Measurements from ENCODE around the gene SP9. TPM values are rescaled to one million over a fixed set of nuclear protein-coding genes. Genes with fewer than 3 reads are reported as not detected.

The SP9 gene
- total RNA-seq, 1 experiment from 2014 or later, result not detected

- no peak overlapping the region for H4K91ac ChIP-seq (ENCODE audit: insufficient read length, low read depth, low read length)
- no peak overlapping the region for H3K23ac ChIP-seq (ENCODE audit: insufficient read length, low read depth, low read length)
- no peak overlapping the region for H3K9ac ChIP-seq (ENCODE audit: extremely low read depth, insufficient read length, low read length)
- WGBS (ENCODE audit: extremely low coverage, insufficient read length, low lambda C conversion rate), result no CpG with 5 or more reads among the region's 11 CpGs
- H3K4ac ChIP-seq (ENCODE audit: low read depth, low read length), result no peak overlapping the region
- no peak overlapping the region for H2BK5ac ChIP-seq (ENCODE audit: insufficient read length, low read length)
- no peak overlapping the region for H2BK12ac ChIP-seq (ENCODE audit: insufficient read length, low read depth, low read length)
- H2BK15ac ChIP-seq (ENCODE audit: low read depth, low read length), result no peak overlapping the region
- H3K27me3 ChIP-seq (ENCODE audit: insufficient read depth, low read length), result peaks cover 89% of the 10 kb centered on the region
- H3K14ac ChIP-seq (ENCODE audit: insufficient read depth, low read length), result no peak overlapping the region
- H3K27me3 Mint-ChIP-seq (ENCODE audit: low read depth), result peaks cover 99% of the 10 kb centered on the region
- H2AFZ ChIP-seq (ENCODE audit: low read length), result no peak overlapping the region
- H3K4me3 Mint-ChIP-seq, result peak overlapping the region in 1 of 2 experiments; percentile 76; a peak in 1 of 5 replicates
- H2BK120ac ChIP-seq (ENCODE audit: low read depth, low read length, poor library complexity, severe bottlenecking), result no peak overlapping the region
- H3K27ac ChIP-seq (ENCODE audit: insufficient read length, low read depth, low read length), result no peak overlapping the region
- H3K56ac ChIP-seq (ENCODE audit: insufficient read length, low read depth, low read length), result no peak overlapping the region
- H4K8ac ChIP-seq (replicated peaks; ENCODE audit: insufficient read length, low read depth, low read length), result no peak overlapping the region
- no peak for TF ChIP-seq CTCF (conservative IDR thresholded peaks at IDR 0.05)
- no peaks in the 10 kb centered on the region for H3K79me1 ChIP-seq (ENCODE audit: insufficient read depth, low read depth, low read length, poor library complexity, severe bottlenecking)
- peaks cover 57 to 67% of the 10 kb centered on the region in 2 experiments for H3K4me1 Mint-ChIP-seq
- no peak for DNase-seq
- no peak overlapping the region for H3K18ac ChIP-seq (ENCODE audit: insufficient read length, low read depth, low read length)
- peaks cover 3 to 13% of the 10 kb centered on the region in 2 experiments; a peak in 2 of 5 replicates for H3K9me3 Mint-ChIP-seq
- H3K9me3 ChIP-seq (ENCODE audit: control insufficient read depth, low read depth, low read length), result no peaks in the 10 kb centered on the region
- no peak overlapping the region for H4K5ac ChIP-seq (ENCODE audit: insufficient read length, low read depth, low read length)
- peak overlapping the region; percentile 60 for H3K4me2 ChIP-seq (ENCODE audit: insufficient read depth, insufficient read length, low read length)
- no peak overlapping the region for H3K27ac Mint-ChIP-seq
- peaks cover 3% of the 10 kb centered on the region; the same call in 1 of the 2 replicates for H3K4me1 ChIP-seq (ENCODE audit: insufficient read depth, low read length)
- no peaks in the 10 kb centered on the region for H3K79me2 ChIP-seq (ENCODE audit: insufficient read depth, low read length)
- H2BK20ac ChIP-seq (ENCODE audit: low read depth, low read length, poor library complexity, severe bottlenecking), result no peak overlapping the region
- no peaks in the 10 kb centered on the region for H4K20me1 ChIP-seq (ENCODE audit: control insufficient read depth, insufficient read depth, insufficient read length)
- peaks cover 0 to 5% (median 0%) of the 10 kb centered on the region in 3 experiments; a peak in 2 of 7 replicates for H3K36me3 Mint-ChIP-seq (ENCODE audit: insufficient read depth in 1 of 3, low read depth in 3 of 3)
- no peak overlapping the region for H2AK5ac ChIP-seq (ENCODE audit: insufficient read length, low read length)
- H3T11ph ChIP-seq (ENCODE audit: low read length), result no peak overlapping the region
- H3K23me2 ChIP-seq (ENCODE audit: insufficient read length, low read depth, low read length, poor library complexity, severe bottlenecking), result peaks cover 23% of the 10 kb centered on the region
These were observed 3.0 kb upstream of the SP9 start for GRCh38 chr2:174331595-174332216.
